DND-41 (cell line): Measurements from ENCODE around the gene GBE1.

Experiments
- ATAC-seq: fragments of 200-7000 bp; cut with Tn5 transposase; 3 replicates; pipeline ENCODE4 v1.9.1; 2021; ENCODE audit warnings: low read depth; ENCODE audit not compliant: insufficient read depth
- DNase-seq: peaks from one replicate; pipeline ENCODE4 v3.0.0-alpha.2; 2020
- H2AFZ ChIP-seq: 2 replicates; pipeline ENCODE4 v1.6.0; 2012; ENCODE audit warnings: low read depth, low read length
- H3K27ac ChIP-seq: 2 replicates; pipeline ENCODE4 v1.5.1; 2012; ENCODE audit warnings: low read length, inconsistent platforms
- H3K27me3 ChIP-seq: fragments of 200-600 bp; sonication (generic); 2 replicates; pipeline ENCODE4 v1.6.0; 2012; ENCODE audit warnings: low read length, mild to moderate bottlenecking, inconsistent platforms; ENCODE audit not compliant: insufficient read depth, poor library complexity
- H3K36me3 ChIP-seq: 2 replicates; pipeline ENCODE4 v1.5.1; 2012; ENCODE audit warnings: low read length, inconsistent platforms; ENCODE audit not compliant: insufficient read depth
- H3K4me1 ChIP-seq: 2 replicates; pipeline ENCODE4 v1.5.1; 2012; ENCODE audit warnings: mild to moderate bottlenecking, low read length; ENCODE audit not compliant: insufficient read depth
- H3K4me2 ChIP-seq: 2 replicates; pipeline ENCODE4 v1.6.0; 2012; ENCODE audit warnings: mild to moderate bottlenecking, moderate library complexity, low read length, inconsistent platforms; ENCODE audit not compliant: insufficient read depth
- H3K4me3 ChIP-seq, 2 experiments: fragments of 200-600 bp in 1 of 2; shearing (Covaris generic) in 1 of 2; 2 replicates each; pipeline ENCODE4 v1.5.1; 2012 to 2016; ENCODE audit warnings: inconsistent platforms in 2 of 2, low read length in 2 of 2, mild to moderate bottlenecking in 2 of 2, low read depth in 1 of 2, moderate library complexity in 1 of 2
- H3K79me2 ChIP-seq: 2 replicates; pipeline ENCODE4 v1.6.0; 2012; ENCODE audit warnings: low read length, inconsistent platforms; ENCODE audit not compliant: insufficient read depth
- H3K9ac ChIP-seq: 2 replicates; pipeline ENCODE4 v1.6.0; 2012; ENCODE audit warnings: low read depth, mild to moderate bottlenecking, inconsistent platforms, low read length, moderate library complexity
- H3K9me3 ChIP-seq: 2 replicates; pipeline ENCODE4 v1.5.1; 2012; ENCODE audit warnings: low read length, moderate library complexity, mild to moderate bottlenecking, inconsistent platforms; ENCODE audit not compliant: insufficient read depth, severe bottlenecking
- H4K20me1 ChIP-seq: 2 replicates; pipeline ENCODE4 v1.6.0; 2012; ENCODE audit warnings: low read length; ENCODE audit not compliant: insufficient read depth
- EZH2 ChIP-seq: IDR thresholded peaks from 3 replicates; pipeline ENCODE4 v1.6.1; 2012; ENCODE audit warnings: borderline replicate concordance, low read depth, mild to moderate bottlenecking, moderate library complexity, low read length, inconsistent platforms; ENCODE audit not compliant: severe bottlenecking
- TF ChIP-seq, protein P1 (sequence below): IDR thresholded peaks from 2 replicates; pipeline ENCODE4 v1.5.1; 2012; ENCODE audit warnings: borderline replicate concordance, low read length, moderate library complexity, mild to moderate bottlenecking; ENCODE audit not compliant: poor library complexity, severe bottlenecking; ENCODE audit errors: extremely low read depth

GBE1 gene

DNA sequence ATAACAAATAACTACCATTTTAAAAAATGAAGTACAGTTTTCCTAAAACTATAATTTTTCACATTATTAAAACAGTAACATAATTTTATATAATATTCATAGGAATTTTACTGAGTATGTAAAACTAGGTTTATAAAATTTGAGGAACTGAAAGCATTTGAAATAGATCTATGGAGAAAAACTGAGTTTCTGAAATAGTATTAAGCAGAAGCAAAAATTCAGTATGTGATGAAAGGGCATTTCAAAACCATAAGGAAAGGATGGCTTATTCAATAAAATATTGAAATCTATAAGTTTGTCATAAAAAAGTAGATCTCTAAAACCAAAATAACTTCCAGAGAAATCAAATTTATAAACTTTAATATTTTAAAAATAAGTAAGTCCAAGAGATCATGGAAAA lies 53.4 kb downstream of the GBE1 start:
- Histone ChIP-seq H4K20me1 (peaks cover 5% of the 10 kb centered on the region; the same call in 1 of the 2 replicates), H3K4me1 (no peaks in the 10 kb centered on the region), H3K27ac (no peak overlapping the region), H3K36me3 (peaks cover 26% of the 10 kb centered on the region), H3K9ac (no peak overlapping the region), H3K27me3 (no peaks in the 10 kb centered on the region), H3K4me3 (no peak overlapping the region), H3K79me2 (peaks cover 72% of the 10 kb centered on the region), H3K4me2 (no peak overlapping the region), H2AFZ (no peak overlapping the region), H3K9me3 (no peaks in the 10 kb centered on the region)
- ATAC-seq (no peak), DNase-seq (no peak)
- TF ChIP-seq, protein P1, sequence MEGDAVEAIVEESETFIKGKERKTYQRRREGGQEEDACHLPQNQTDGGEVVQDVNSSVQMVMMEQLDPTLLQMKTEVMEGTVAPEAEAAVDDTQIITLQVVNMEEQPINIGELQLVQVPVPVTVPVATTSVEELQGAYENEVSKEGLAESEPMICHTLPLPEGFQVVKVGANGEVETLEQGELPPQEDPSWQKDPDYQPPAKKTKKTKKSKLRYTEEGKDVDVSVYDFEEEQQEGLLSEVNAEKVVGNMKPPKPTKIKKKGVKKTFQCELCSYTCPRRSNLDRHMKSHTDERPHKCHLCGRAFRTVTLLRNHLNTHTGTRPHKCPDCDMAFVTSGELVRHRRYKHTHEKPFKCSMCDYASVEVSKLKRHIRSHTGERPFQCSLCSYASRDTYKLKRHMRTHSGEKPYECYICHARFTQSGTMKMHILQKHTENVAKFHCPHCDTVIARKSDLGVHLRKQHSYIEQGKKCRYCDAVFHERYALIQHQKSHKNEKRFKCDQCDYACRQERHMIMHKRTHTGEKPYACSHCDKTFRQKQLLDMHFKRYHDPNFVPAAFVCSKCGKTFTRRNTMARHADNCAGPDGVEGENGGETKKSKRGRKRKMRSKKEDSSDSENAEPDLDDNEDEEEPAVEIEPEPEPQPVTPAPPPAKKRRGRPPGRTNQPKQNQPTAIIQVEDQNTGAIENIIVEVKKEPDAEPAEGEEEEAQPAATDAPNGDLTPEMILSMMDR = no peak
- no peak for TF ChIP-seq EZH2

DNA sequence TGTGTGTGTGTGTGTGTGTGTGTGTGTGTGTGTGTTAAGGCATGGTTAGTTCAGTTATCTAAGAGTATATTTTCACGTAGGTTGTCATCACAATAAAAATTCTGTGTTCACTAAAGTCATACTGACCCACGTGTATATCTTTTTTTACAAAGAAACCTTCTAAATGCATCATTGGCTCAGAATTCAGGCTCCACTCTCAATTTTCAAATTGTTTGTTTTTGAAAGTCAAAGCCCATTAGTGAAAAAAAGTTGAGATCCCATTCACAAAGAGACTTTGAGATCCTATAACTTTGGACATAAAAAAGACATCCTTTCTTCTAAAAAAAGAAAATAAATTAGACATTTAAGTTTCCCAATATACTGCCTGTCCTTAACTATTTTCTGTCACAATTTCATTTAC lies 59.3 kb downstream of the GBE1 start:
- Histone ChIP-seq H3K4me2 (no peak overlapping the region), H3K4me1 (no peaks in the 10 kb centered on the region), H4K20me1 (peaks cover 8% of the 10 kb centered on the region), H3K36me3 (peaks cover 60% of the 10 kb centered on the region), H2AFZ (no peak overlapping the region), H3K79me2 (peaks cover 48% of the 10 kb centered on the region), H3K9ac (no peak overlapping the region), H3K27ac (no peak overlapping the region), H3K27me3 (no peaks in the 10 kb centered on the region), H3K4me3 (no peak overlapping the region), H3K9me3 (no peaks in the 10 kb centered on the region)
- ATAC-seq = no peak
- TF ChIP-seq EZH2 = no peak
- TF ChIP-seq, protein P1 = no peak
- DNase-seq = no peak

DNA sequence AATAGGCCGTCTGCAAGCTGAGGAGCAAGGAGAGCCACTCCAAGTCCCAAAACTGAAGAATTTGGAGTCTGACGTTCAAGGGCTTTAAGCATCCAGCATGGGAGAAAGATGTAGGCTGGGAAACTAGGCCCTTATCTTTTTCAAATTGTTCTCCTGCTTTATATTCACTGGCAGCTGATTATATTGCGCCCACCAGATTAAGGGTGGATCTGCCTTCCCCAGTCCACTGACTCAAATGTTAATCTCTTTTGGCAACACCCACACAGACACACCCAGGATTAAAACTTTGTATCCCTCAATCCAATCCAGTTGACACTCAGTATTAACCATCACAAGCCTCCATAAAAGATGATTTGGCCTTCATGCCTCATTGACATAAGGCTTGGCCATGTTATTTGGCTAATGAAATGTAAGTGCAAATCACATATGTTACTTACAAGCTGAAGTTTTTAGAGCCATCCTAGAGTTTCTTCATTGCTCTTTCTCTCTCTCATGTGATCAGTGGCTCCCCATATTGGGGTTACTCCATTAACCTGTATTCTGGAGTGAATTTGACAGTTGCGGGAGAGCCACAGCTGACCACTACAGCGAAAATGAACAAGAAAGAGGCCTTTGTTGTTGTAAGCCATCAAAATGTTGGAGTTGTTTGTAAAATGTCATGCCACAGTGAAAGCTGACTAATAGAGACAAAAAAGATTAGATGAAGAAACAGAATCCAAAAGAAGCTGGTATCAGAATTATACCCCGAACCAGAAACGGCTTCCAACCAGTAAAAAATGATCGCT lies 61.7 kb downstream of the GBE1 start:
- no peak for ATAC-seq
- H3K4me1 ChIP-seq = no peaks in the 10 kb centered on the region
- no peak overlapping the region for H3K27ac ChIP-seq
- H3K36me3 ChIP-seq = peaks cover 58% of the 10 kb centered on the region
- TF ChIP-seq, protein P1 = no peak
- no peak for TF ChIP-seq EZH2
- H3K27me3 ChIP-seq = no peaks in the 10 kb centered on the region
- DNase-seq = no peak
- H4K20me1 ChIP-seq = peaks cover 3% of the 10 kb centered on the region; the same call in 1 of the 2 replicates
- H3K9ac ChIP-seq = no peak overlapping the region
- no peaks in the 10 kb centered on the region for H3K9me3 ChIP-seq
- H3K4me3 ChIP-seq = no peak overlapping the region
- H3K4me2 ChIP-seq = no peak overlapping the region
- H2AFZ ChIP-seq = no peak overlapping the region
- peaks cover 36% of the 10 kb centered on the region for H3K79me2 ChIP-seq
